Keratinocyte (primary cell): Measurements from ENCODE around the gene TTC3.

Experiments
- CTCF ChIP-seq, 3 experiments: IDR thresholded peaks in 1 of 3; conservative IDR thresholded peaks in 1 of 3; optimal IDR thresholded peaks in 1 of 3; 2 replicates in 2 of 3; 3 replicates in 1 of 3; pipeline versions ENCODE3 to v1.5.1; 2011; ENCODE audit warnings: low read length in 3 of 3, mild to moderate bottlenecking in 3 of 3, moderate library complexity in 2 of 3, control low read depth in 1 of 3, inconsistent platforms in 1 of 3; ENCODE audit not compliant: insufficient read depth in 2 of 3; ENCODE audit errors: extremely low read depth in 1 of 3
- EZH2 ChIP-seq: IDR thresholded peaks from one replicate; pipeline ENCODE4 v1.6.1; 2012; ENCODE audit warnings: inconsistent platforms, mild to moderate bottlenecking, low read length, moderate library complexity

- TF ChIP-seq CTCF (optimal IDR thresholded peaks at IDR 0.05 in 1 of 3, IDR thresholded peaks at IDR 0.05 in 1 of 3, conservative IDR thresholded peaks at IDR 0.05 in 1 of 3; ENCODE audit: extremely low read depth in 1 of 3, insufficient read depth in 2 of 3, low read length in 3 of 3) (no peak), EZH2 (no peak)
Measured at GRCh38 chr21:37233551-37234146, 160.6 kb downstream of the TTC3 start.
